Measurements from ENCODE around the gene SERTAD4.
"Not testable (repeated sequence)": the region's sequence is repeated elsewhere in the genome, so short reads cannot be mapped to it uniquely, and the experiment has no call there.

Gene SERTAD4

GRCh38 chr1:210232511-210233215 lies at the start of gene SERTAD4:
TSS of gene SERTAD4 (plus strand) at chr1:210232796. CDS start at chr1:210237961, 5,165 bp downstream.
- peak in 38 of 56 donors; percentile 19 to 76 (median 42) for DNase-seq

GRCh38 chr1:210185063-210185462 lies 47.5 kb upstream of the SERTAD4 start:
- DNase-seq: no peak

GRCh38 chr1:210187849-210188606 lies 44.6 kb upstream of the SERTAD4 start:
- not testable (repeated sequence) for DNase-seq

GRCh38 chr1:210189426-210189825 lies 43.2 kb upstream of the SERTAD4 start:
- no peak for DNase-seq

GRCh38 chr1:210195635-210196160 lies 36.9 kb upstream of the SERTAD4 start:
- DNase-seq: no peak

GRCh38 chr1:210196266-210196665 lies 36.3 kb upstream of the SERTAD4 start:
- DNase-seq: not testable (repeated sequence)

- DNase-seq: no peak
Observed at GRCh38 chr1:210198840-210199239, 33.8 kb upstream of the SERTAD4 start.

- no peak for DNase-seq
Observed at GRCh38 chr1:210200124-210200736, 32.4 kb upstream of the SERTAD4 start.

GRCh38 chr1:210201681-210202080 lies 30.9 kb upstream of the SERTAD4 start:
- DNase-seq: no peak

GRCh38 chr1:210207597-210208450 lies 24.8 kb upstream of the SERTAD4 start:
- no peak for DNase-seq

- no peak for DNase-seq
Observed at GRCh38 chr1:210213335-210213734, 19.3 kb upstream of the SERTAD4 start.

GRCh38 chr1:210214573-210215409 lies 17.8 kb upstream of the SERTAD4 start:
- no peak for DNase-seq

- no peak for DNase-seq
Observed at GRCh38 chr1:210217482-210217881, 15.1 kb upstream of the SERTAD4 start.

GRCh38 chr1:210218047-210218446 lies 14.5 kb upstream of the SERTAD4 start:
- DNase-seq: no peak

- peak in 3 of 56 donors; percentile 2 to 23 (median 16) for DNase-seq
Observed at GRCh38 chr1:210222340-210223006, 10.1 kb upstream of the SERTAD4 start.

- DNase-seq: no peak
Observed at GRCh38 chr1:210223226-210223904, 9.2 kb upstream of the SERTAD4 start.

GRCh38 chr1:210228158-210228557 lies 4.4 kb upstream of the SERTAD4 start:
- no peak for DNase-seq

- no peak for DNase-seq
Observed at GRCh38 chr1:210230149-210230695, 2.4 kb upstream of the SERTAD4 start.
